ENCODE data around the gene CHMP4B.

DNA sequence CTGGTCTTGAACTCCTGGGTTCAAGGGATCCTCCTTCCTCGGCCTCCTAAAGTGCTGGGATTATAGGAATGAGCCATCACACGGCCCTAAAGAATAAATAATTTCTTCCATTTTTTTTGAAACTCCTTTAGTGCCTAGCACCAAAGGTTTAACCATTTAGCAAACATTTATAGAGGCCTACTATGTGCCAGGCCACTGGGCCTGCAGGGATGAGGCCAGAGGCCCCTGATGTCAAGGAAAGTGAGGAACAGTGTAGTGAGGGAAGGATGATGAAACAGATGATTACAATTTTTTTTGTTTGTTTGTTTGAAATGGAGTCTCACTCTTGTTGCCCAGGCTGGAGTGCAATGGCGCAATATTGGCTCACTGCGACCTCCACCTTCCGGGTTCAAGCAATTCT is 45.6 kb upstream of the CHMP4B start:
- TF ChIP-seq ZFP3 (CRISPR knock-in tag; IDR thresholded peaks at IDR 0.05) = no peak
- no peak for TF ChIP-seq ISL1 (CRISPR knock-in tag; IDR thresholded peaks at IDR 0.05)
- no peak for TF ChIP-seq ARNTL (CRISPR knock-in tag; IDR thresholded peaks at IDR 0.05; ENCODE audit: borderline replicate concordance, low read depth)
- no peak for TF ChIP-seq TCF4 (CRISPR knock-in tag; IDR thresholded peaks at IDR 0.05; ENCODE audit: borderline replicate concordance)
- no peak for TF ChIP-seq ZC3H10 (CRISPR knock-in tag; IDR thresholded peaks at IDR 0.05)
- TF ChIP-seq ZNF70 (CRISPR knock-in tag; IDR thresholded peaks at IDR 0.05) = no peak
- TF ChIP-seq SNAI2 (CRISPR knock-in tag; IDR thresholded peaks at IDR 0.05) = no peak
- TF ChIP-seq PATZ1 (CRISPR knock-in tag; IDR thresholded peaks at IDR 0.05; ENCODE audit: borderline replicate concordance) = no peak
- TF ChIP-seq GLIS3 (CRISPR knock-in tag; IDR thresholded peaks at IDR 0.05) = no peak
- TF ChIP-seq CREB5 (CRISPR knock-in tag; IDR thresholded peaks at IDR 0.05; ENCODE audit: low read depth) = no peak
